Neural progenitor cell (in vitro differentiated cells): ENCODE data around the gene LTBP1.

Experiments used
- CTCF ChIP-seq: fragments of 200-600 bp; sonication (generic); IDR thresholded peaks from 2 replicates; pipeline ENCODE4 v1.5.1; 2017; ENCODE audit warnings: antibody characterized with exemption, mild to moderate bottlenecking
- EZH2 ChIP-seq: fragments of 200-600 bp; sonication (generic); IDR thresholded peaks from 2 replicates; pipeline ENCODE4 v1.6.1; 2017; ENCODE audit warnings: antibody characterized with exemption, mild to moderate bottlenecking, moderate library complexity
- EZH2phosphoT487 ChIP-seq: fragments of 200-600 bp; sonication (generic); IDR thresholded peaks from 2 replicates; pipeline ENCODE4 v1.6.1; 2017; ENCODE audit warnings: antibody characterized with exemption

GRCh38 chr2:33217406-33217805 is 270.7 kb downstream of the LTBP1 start:
- TF ChIP-seq CTCF (no peak), EZH2phosphoT487 (no peak), EZH2 (no peak)
